ENCODE data around the gene ARHGAP6. TPM values are rescaled to one million over a fixed set of nuclear protein-coding genes. Genes with fewer than 3 reads are reported as not detected.

ARHGAP6 gene
- total RNA-seq, 1 donor from 2014 or later: 1.2 TPM

GRCh38 chrX:11267425-11267824 is 398.3 kb downstream of the ARHGAP6 start:
- no peak overlapping the region for H3K27ac ChIP-seq
- no peak overlapping the region for H3K27ac Mint-ChIP-seq
- TF ChIP-seq CTCF (IDR thresholded peaks at IDR 0.05) (no peak), EZH2 (IDR thresholded peaks at IDR 0.05) (no peak), EZH2phosphoT487 (IDR thresholded peaks at IDR 0.05) (no peak)
- no peak overlapping the region for H3K4me3 Mint-ChIP-seq
- no peaks in the 10 kb centered on the region for H3K27me3 ChIP-seq
- H3K9ac ChIP-seq: no peak overlapping the region
- H4K20me1 ChIP-seq (ENCODE audit: low read depth): no peaks in the 10 kb centered on the region
- peaks cover 3% of the 10 kb centered on the region for H3K27me3 Mint-ChIP-seq (ENCODE audit: insufficient read depth, low read depth)
- H3F3A ChIP-seq (ENCODE audit: low read depth): no peaks in the 10 kb centered on the region
- H3K9me3 ChIP-seq (ENCODE audit: low read depth): no peaks in the 10 kb centered on the region
- peaks cover 26% of the 10 kb centered on the region for H3K4me1 Mint-ChIP-seq
- H3K79me2 ChIP-seq (ENCODE audit: low read depth): no peaks in the 10 kb centered on the region
- no peak overlapping the region for H3K4me3 ChIP-seq
- no peak overlapping the region for H3K4me2 ChIP-seq
- no peaks in the 10 kb centered on the region for H3K9me3 Mint-ChIP-seq
- no peaks in the 10 kb centered on the region for H3K4me1 ChIP-seq
- no peak for DNase-seq (ENCODE audit: low spot score)
- H2AFZ ChIP-seq (replicated peaks): no peak overlapping the region
- no peaks in the 10 kb centered on the region for H3K36me3 Mint-ChIP-seq
- no peaks in the 10 kb centered on the region for H3K36me3 ChIP-seq

GRCh38 chrX:11266573-11267003 is 399.1 kb downstream of the ARHGAP6 start:
- Mint-ChIP-seq H3K27ac (no peak overlapping the region), H3K4me1 (peaks cover 26% of the 10 kb centered on the region), H3K4me3 (no peak overlapping the region), H3K27me3 (ENCODE audit: insufficient read depth, low read depth) (peaks cover 3% of the 10 kb centered on the region), H3K9me3 (no peaks in the 10 kb centered on the region), H3K36me3 (no peaks in the 10 kb centered on the region)
- no peaks in the 10 kb centered on the region for H3K4me1 ChIP-seq
- no peak overlapping the region for H3K9ac ChIP-seq
- H3F3A ChIP-seq (ENCODE audit: low read depth): no peaks in the 10 kb centered on the region
- no peak overlapping the region for H3K4me3 ChIP-seq
- no peaks in the 10 kb centered on the region for H3K27me3 ChIP-seq
- no peaks in the 10 kb centered on the region for H3K79me2 ChIP-seq (ENCODE audit: low read depth)
- DNase-seq (ENCODE audit: low spot score): no peak
- H2AFZ ChIP-seq (replicated peaks): no peak overlapping the region
- H3K27ac ChIP-seq: no peak overlapping the region
- H3K4me2 ChIP-seq: no peak overlapping the region
- no peaks in the 10 kb centered on the region for H3K9me3 ChIP-seq (ENCODE audit: low read depth)
- TF ChIP-seq EZH2 (IDR thresholded peaks at IDR 0.05) (no peak), CTCF (IDR thresholded peaks at IDR 0.05) (no peak), EZH2phosphoT487 (IDR thresholded peaks at IDR 0.05) (no peak)
- no peaks in the 10 kb centered on the region for H3K36me3 ChIP-seq
- no peaks in the 10 kb centered on the region for H4K20me1 ChIP-seq (ENCODE audit: low read depth)

DNA sequence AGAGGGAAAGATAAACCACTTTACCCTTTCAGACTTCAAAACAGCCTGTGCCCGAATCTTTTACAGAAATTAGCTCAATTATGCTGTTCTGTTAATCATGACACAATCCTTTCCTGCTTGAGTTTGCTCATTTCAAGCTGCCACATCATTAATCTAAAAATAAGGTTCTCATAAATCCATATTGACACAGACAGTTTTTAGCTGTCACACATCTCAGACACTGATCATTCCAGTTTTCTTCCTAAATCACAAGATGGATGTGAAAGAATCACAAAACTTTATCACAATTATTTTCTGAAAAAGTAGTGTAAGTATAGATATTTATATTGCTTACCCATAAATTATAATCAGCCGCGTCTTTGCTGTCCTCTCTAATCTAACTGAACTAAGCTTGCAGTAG is 400.4 kb downstream of the ARHGAP6 start:
- Histone ChIP-seq H3K4me2 (no peak overlapping the region), H3F3A (ENCODE audit: low read depth) (no peaks in the 10 kb centered on the region), H3K9me3 (ENCODE audit: low read depth) (no peaks in the 10 kb centered on the region), H3K9ac (no peak overlapping the region), H3K36me3 (no peaks in the 10 kb centered on the region), H4K20me1 (ENCODE audit: low read depth) (no peaks in the 10 kb centered on the region), H3K4me1 (no peaks in the 10 kb centered on the region), H3K79me2 (ENCODE audit: low read depth) (no peaks in the 10 kb centered on the region), H3K27ac (no peak overlapping the region), H3K27me3 (no peaks in the 10 kb centered on the region), H3K4me3 (no peak overlapping the region), H2AFZ (replicated peaks) (no peak overlapping the region)
- H3K27me3 Mint-ChIP-seq (ENCODE audit: insufficient read depth, low read depth): peaks cover 3% of the 10 kb centered on the region
- H3K27ac Mint-ChIP-seq: peak overlapping the region; percentile 46
- H3K4me3 Mint-ChIP-seq: no peak overlapping the region
- TF ChIP-seq EZH2phosphoT487 (IDR thresholded peaks at IDR 0.05) (no peak), EZH2 (IDR thresholded peaks at IDR 0.05) (no peak), CTCF (IDR thresholded peaks at IDR 0.05) (no peak)
- H3K36me3 Mint-ChIP-seq: no peaks in the 10 kb centered on the region
- DNase-seq (ENCODE audit: low spot score): no peak
- H3K9me3 Mint-ChIP-seq: no peaks in the 10 kb centered on the region
- H3K4me1 Mint-ChIP-seq: peaks cover 23% of the 10 kb centered on the region

Measured in neural progenitor cell (in vitro differentiated cells).